Ovary (tissue), 3 donors: ENCODE measurements around the gene CEP85L.

ENCODE experiments used
- CTCF ChIP-seq, 3 donors: fragments of 450-650 bp in 2 of 3; fragments of 200-600 bp in 1 of 3; IDR thresholded peaks; one replicate each; pipeline versions ENCODE4 v1.5.1 to v1.8.0; 2016 to 2022; ENCODE audit warnings: antibody characterized with exemption in 3 of 3, mild to moderate bottlenecking in 1 of 3
- EP300 ChIP-seq: sonication (generic); formaldehyde crosslinking; IDR thresholded peaks from one replicate; pipeline ENCODE4 v1.6.1; 2017; ENCODE audit warnings: antibody characterized with exemption
- POLR2A ChIP-seq: fragments of 450-650 bp; IDR thresholded peaks from one replicate; pipeline ENCODE4 v1.6.1; 2017; ENCODE audit warnings: antibody characterized with exemption, mild to moderate bottlenecking, moderate library complexity
- donor health status: DM: no; HTN: no; CAD: no.

- TF ChIP-seq CTCF (IDR thresholded peaks at IDR 0.05) = no peak
- TF ChIP-seq EP300 = no peak
- no peak for TF ChIP-seq POLR2A
Observed at GRCh38 chr6:118504611-118505010, 146.8 kb downstream of the CEP85L start.
